PC-9 (cell line): ENCODE data around the gene FANCI.

Source experiments
- EZH2 ChIP-seq: fragments of 200-600 bp; sonication (generic); IDR thresholded peaks from 2 replicates; pipeline ENCODE4 v1.8.0; 2017; ENCODE audit warnings: antibody characterized with exemption, low read depth
- TF ChIP-seq, protein P1 (sequence below): fragments of 200-600 bp; sonication (generic); conservative IDR thresholded peaks from 2 replicates; pipeline ENCODE4 v1.6.1; 2017; ENCODE audit warnings: mixed run types, antibody characterized with exemption, mild to moderate bottlenecking, moderate library complexity

DNA sequence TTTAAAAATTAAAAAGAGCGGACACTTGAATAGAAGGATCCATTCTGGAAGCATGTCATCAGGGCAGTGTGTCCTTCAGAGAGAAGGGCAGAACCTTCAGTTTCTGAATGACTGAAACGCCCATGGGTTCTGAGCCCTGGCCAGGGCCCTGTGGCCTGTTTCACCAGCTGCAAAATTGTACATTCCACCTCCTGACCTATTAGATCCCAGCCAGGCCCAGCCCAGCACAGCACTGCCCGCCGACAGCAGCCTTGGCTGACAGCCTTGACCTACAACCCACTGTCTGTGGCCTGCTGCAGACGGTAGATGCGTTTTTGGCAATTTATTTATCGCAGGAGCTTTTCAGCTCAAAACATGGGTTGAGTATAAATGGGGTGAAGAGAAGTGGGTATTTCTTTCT is 96.8 kb downstream of the FANCI start:
- TF ChIP-seq, protein P1, sequence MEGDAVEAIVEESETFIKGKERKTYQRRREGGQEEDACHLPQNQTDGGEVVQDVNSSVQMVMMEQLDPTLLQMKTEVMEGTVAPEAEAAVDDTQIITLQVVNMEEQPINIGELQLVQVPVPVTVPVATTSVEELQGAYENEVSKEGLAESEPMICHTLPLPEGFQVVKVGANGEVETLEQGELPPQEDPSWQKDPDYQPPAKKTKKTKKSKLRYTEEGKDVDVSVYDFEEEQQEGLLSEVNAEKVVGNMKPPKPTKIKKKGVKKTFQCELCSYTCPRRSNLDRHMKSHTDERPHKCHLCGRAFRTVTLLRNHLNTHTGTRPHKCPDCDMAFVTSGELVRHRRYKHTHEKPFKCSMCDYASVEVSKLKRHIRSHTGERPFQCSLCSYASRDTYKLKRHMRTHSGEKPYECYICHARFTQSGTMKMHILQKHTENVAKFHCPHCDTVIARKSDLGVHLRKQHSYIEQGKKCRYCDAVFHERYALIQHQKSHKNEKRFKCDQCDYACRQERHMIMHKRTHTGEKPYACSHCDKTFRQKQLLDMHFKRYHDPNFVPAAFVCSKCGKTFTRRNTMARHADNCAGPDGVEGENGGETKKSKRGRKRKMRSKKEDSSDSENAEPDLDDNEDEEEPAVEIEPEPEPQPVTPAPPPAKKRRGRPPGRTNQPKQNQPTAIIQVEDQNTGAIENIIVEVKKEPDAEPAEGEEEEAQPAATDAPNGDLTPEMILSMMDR: no peak
- TF ChIP-seq EZH2: no peak
